GM19025 (cell line): ENCODE data around the gene TULP4.
"Not testable (repeated sequence)": the region's sequence is repeated elsewhere in the genome, so short reads cannot be mapped to it uniquely, and the experiment has no call there.

Experiments
- ATAC-seq: cut with Tn5 transposase; IDR thresholded peaks from one replicate; pipeline ENCODE4 v1.9.1; 2021; ENCODE audit warnings: mild to moderate bottlenecking, low read depth, moderate library complexity; ENCODE audit not compliant: unreplicated experiment

Gene TULP4

DNA sequence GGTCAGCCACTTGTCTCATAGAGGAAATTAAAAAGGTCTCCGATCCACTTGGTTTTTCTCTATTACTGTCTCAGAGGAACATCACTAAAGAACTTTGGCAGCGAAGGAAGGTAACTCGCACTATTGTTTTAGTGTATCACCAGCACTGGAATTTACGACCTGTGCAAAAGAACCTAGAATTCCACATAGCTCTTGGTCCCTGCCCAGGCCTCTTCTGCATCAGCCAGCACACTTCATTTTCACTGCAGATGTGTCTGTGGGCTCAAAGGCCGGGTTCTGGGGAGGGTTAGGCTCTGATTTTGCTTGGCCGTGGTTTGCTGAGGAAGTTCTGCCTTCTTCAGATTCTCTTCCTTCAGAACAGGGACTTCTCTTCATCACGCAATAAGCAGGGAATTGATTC, 144.9 kb downstream of the TULP4 start:
- no peak for ATAC-seq

DNA sequence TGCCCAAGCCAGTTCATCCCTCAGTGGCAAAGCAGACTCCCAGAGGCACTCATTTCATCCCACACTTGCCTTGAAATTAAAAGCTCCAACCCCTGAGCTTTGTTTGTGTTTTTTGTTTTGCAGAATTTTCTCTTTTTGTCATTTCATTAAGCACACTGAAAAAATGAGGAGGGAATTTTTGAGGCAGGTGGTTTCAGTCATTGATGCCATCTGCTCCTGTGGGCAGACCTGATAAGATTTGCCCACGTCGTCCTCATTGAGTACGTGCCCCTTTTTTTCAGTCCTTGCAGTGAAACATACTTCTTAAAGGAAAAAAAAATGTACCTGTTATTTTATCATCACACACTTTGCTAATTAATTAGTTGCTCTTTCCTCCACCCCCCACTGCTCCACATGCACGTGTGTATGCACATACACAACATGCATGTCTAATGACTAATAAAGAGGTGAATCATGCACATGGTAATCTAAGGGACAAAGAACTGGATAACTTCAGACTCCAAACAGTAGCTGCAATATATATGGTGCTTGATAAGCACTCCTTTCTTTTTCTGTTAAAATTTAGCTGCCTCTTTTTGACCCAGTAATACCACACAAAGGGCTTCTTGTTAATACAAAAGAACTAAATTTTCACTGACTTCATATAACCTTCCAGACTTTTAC, 145.5 kb downstream of the TULP4 start:
- no peak for ATAC-seq

DNA sequence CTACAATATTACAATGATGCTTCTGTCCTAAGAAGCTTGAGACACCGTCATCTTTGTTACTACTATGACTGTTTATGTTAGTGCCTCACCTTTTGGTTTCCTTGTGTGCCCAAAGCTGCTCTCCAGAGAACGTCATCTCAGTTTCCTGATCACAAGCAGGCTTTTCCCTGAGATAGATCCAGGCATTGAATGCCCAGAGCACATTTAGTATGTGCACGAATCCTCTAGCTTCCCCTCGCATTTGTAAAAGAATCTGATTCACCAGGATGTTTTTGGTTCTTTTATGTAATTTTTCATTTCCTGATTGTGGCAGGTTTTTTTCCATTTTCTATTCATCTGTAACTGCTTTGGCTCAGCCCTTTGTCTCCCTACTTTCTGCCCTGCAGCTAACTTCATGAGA, 147.5 kb downstream of the TULP4 start:
- no peak for ATAC-seq

DNA sequence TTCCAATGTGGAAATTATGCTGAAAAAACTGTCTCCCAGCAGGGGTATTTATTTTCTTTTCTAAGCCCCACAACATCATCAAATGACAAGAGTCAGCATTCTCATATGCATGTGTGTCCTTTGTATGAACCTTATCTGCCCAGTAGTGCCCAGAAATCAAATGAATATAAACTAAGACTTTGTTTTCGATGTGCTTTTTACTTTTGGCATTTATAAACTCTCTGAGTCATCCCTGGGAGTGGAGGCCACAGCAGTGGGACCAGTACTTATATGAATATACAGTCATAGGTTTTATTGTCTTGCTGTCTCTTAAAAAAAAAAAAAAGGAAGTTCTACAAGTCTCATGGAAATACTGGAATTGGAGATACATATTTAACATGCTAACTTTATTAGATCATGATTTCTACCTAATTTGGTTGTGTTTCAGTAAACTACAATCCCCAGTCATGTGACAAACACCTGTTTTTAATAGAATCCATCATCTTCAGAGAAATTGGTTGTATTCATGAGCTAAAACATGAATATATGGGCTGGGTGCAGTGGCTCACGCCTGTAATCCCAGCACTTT, 148.4 kb downstream of the TULP4 start:
- no peak for ATAC-seq

DNA sequence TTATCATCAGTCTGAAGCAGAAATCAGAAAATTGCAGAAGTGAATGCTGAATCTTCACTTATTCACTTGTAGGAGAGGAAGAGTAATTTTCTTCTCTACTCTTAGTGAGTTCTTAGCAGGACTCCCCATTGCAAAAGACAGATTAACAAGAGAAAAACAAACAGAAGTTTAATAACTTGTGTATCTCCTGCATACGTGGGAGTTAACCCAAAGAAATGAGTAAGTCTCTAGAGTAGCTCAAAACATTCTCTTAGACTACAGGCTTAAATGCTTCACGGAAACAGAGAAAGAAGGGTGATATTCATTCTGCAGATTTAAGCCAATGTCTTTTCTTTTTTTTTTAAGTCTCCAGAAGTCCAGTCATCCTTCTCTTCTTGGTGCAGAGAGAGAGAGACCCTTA, 149.7 kb downstream of the TULP4 start:
- ATAC-seq = no peak

DNA sequence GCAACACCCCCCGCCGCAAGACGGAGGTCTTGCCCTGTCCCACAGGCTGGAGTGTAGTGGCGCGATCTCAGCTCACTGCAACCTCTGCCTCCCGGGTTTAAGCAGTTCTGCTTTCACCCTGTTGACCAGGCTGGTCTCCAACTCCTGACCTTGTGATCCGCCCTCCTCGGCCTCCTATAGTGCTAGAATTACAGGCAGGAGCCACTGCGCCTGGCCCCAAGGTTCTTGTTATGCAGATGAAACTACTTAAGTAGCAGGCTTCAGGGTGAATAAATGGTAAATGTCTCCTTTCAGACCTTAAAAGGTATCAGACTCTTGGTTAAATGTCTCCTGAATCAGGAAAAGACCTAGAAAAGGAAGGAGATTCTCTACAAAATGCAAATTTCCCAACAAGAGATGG, 152.2 kb downstream of the TULP4 start:
- no peak for ATAC-seq

DNA sequence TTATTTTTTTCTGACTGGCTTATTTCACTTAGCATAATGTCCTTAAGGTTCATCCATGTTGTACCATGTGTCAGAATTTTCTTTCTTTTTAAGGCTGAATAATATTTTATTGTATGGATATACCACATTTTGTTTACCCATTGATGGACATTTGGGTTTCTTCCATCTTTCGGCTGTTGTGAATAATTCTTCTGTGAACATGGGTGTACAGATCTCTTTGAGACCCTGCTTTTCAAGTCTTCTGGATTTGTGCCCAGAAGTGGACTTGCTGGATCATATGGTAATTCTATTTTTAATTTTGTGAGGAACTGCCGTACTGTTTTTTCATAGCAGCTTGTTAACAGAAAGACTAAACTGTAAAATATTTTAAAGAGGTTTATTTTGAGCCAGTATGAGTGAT, 153.0 kb downstream of the TULP4 start:
- ATAC-seq = no peak

DNA sequence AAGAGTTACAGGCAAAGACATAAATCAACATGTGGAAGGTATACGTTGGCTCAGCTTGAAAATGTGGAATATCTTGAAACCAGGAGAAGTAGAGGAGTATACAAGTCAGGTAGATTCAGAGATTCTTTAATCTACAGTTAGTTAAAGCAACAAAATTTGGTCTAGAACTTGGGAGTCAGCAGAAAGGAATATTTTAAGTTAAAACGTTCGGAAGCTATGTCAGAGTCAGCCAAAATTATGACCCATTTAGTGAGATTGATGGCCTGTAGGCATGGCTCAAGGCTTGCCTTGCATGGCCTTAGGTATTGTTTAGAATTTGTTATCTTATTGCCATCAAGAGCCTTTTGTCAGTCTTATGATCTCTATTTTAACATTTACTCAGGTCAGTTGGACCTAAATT, 153.5 kb downstream of the TULP4 start:
- ATAC-seq = no peak

DNA sequence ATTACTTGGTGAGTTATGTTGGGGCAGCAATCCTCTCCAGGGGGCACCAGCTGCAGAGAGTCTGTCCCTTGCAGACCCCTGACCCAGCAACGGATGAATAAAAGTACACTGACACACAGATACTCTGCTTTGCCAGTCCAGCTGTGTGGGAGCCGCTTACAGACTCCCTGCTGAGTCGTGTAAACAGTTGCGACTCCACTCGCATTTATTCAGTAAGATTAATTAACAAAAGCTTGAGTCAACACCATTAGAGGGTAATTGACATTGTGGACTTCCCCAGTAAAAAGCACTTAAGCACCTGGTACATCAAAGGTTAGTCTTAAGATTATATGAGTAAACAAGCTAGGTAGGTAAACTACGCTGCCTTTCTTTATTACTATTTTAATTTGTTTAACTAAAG, 155.7 kb downstream of the TULP4 start:
- no peak for ATAC-seq

DNA sequence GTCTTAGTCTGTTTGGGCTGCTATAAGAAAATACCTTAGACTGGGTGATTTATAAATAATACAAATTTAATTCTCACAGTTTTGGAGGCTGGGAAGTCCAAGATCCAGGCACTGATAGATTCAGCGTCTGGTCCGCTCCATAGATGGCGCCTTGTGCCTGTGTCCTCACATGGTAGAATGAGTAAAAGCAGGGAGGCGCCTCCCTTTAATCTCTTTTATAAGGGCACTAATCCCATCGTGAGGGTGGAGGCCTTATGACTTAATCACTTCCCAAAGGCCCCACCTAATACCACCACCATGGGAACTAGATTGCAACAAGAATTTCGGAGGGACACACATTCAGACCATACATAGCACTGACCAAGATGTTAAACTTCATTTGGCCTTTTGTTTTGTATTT, 156.4 kb downstream of the TULP4 start:
- no peak for ATAC-seq

DNA sequence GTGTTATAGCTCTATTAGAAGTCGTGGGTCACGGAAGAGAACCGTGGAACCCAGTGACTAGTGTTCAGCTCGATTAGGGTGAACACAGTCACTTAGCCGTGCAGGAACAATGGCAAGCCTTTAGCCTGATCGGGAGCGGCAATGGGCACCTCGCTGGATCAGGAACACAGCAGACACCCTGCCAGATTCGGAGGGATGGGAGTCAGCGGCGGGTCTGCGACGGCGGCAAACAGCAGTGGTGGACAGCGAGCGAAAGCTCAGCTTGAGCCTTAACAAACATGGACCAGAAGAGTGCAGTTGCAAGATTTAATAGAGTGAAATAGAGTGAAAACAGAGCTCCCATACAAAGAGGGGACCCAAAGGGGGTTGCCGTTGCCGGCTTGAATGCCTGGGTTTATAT, 157.8 kb downstream of the TULP4 start:
- ATAC-seq = not testable (repeated sequence)

DNA sequence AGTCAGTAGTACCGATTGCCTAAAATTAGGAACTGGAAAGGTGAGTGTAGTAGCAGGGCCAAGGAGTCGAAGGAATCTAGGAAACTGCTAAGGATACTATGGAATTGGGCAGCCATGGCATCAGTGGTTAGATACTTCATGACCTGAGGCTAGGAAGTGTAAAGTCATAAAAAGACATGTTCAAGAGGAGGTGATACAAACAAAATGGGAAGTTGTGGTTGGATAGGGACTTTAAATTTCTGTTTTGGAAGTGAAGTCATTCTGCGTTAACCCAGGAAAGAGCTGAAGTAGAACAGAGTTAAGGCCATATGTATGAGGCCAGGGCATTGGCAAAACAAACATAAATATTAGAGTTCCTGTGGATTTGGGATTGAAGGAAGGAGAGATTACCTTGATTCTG, 159.1 kb downstream of the TULP4 start:
- ATAC-seq = no peak

DNA sequence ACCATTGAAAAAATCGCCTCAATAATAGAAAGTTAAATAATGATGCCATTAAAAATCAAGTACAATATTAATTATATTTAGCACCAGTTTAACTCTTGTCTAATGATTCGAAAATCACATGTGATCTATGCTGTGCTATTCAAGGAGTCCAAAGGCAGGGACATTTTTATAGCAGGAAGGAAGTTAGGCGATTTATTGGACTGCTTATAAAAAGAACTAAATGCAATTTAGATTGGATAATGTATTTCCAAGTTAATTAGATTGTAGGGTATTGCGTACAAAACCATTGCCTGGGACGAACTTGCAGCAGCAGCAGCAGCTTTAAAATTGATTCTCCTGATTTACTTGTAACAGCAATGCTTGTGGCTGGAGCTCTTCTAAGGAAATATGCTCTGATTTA, 160.2 kb downstream of the TULP4 start:
- ATAC-seq = no peak

DNA sequence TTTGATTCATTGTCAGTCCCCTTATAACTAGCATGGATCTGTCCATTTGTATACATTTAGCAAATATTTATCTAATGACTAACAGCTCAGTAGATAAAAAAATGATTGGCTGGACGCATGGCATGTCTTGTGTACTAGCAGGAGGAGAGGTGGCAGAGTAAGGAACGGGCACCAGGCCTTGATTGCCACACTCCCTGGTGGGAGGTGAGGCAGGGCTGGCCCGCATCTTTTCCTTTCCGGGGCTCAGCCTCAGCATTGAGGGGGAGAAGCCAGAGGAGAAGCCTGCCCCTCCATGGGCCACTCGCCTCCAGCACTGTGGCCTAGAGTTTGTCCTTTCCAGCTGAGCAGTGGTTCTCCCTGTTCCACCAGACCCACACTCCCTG, 162.7 kb downstream of the TULP4 start:
- ATAC-seq = no peak

DNA sequence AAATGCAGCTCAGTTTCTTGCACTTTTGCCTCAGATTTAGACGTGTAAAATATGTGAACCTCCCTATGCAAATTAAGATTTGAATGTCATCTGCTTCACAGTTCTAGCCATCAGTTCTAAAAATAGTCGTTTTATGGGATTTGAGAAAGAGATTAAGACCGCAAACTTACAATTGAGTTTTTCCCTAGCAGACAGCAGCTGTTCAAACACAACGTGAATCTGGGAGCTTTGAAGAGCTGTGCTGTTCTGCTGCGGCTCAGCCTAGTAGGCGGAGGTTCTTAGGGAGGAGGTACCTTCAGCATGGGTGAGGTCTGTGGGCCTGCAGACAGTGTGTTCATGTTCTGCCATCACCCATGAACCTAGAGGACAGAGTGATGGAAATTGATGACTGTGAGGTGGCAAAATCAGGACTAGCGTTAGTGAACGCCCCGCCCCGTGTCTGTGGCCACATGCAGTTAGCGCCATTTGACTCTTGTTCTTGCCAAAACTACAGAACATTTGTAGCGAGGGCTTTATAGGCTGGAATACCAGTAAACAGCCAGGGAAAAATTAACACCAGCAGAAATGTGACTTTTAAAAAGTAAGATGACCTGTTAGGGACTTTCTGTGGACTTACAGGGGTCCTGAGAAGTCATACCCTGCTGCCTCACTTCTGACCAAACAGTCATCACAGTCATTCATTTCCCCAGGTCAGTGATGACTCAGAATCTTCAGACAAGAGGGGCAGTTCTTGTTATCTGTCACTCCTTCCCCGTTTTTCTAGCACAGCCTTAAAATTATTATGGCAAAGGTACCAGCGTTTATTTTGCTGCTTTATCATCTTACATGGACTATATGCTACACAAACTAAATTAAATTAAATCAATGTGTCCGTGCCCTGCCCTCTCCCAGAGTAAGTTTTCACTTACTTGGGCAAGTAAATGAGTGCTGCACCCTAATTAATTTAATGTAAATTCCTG, 163.4 kb downstream of the TULP4 start:
- peak; percentile 74 for ATAC-seq

DNA sequence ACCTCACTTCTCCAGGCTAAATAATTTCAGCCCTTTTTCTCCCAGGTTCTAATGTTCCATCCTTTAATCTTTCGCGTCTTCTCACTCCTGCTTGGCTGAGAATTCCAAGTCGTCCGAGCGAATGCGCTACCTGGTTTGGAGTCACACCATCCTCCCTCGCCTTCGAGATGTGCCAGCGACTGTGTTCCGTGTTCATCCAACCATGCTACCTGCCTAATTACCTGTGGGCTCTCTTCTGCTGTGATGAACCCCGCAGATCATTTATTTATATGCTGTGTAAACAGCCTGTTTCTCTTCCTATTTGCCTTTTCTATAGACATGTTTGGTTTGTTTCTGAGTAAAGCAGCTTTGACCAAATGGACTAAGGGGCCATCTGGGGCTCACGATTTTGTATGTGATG, 164.1 kb downstream of the TULP4 start:
- ATAC-seq = no peak

DNA sequence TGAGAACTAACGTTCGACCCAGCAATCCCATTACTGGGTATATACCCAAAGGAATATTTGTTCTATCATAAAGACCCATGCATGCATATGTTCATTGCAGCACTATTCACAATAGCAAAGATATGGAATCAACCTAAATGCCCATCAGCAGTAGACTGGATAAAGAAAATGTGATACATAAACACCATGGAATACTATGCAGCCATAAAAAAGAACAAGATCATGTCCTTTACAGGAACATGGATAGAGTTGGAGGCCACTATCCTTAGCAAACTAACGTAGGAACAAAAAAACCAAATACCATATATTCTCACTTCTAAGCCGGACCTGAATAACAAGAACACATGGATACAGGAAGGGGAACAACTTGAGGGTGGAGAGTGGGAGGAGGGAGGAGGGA, 165.5 kb downstream of the TULP4 start:
- ATAC-seq = not testable (repeated sequence)

DNA sequence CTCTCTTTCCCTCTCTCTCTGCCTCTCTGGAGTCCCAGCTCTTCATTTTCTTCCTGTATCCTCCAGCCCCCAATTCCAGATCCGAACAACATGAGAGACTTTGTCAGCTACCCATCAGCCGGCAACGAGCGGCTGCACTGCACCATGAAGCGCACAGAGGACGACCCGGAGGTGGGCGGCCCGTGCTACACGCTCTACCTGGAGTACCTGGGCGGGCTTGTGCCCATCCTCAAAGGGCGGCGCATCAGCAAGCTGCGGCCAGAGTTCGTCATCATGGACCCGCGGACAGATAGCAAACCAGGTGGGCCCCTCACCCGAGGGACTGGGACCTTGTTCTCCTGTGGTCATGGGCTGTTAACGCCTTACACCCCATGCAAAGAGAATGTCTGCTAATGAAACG, 168.7 kb downstream of the TULP4 start:
- no peak for ATAC-seq

DNA sequence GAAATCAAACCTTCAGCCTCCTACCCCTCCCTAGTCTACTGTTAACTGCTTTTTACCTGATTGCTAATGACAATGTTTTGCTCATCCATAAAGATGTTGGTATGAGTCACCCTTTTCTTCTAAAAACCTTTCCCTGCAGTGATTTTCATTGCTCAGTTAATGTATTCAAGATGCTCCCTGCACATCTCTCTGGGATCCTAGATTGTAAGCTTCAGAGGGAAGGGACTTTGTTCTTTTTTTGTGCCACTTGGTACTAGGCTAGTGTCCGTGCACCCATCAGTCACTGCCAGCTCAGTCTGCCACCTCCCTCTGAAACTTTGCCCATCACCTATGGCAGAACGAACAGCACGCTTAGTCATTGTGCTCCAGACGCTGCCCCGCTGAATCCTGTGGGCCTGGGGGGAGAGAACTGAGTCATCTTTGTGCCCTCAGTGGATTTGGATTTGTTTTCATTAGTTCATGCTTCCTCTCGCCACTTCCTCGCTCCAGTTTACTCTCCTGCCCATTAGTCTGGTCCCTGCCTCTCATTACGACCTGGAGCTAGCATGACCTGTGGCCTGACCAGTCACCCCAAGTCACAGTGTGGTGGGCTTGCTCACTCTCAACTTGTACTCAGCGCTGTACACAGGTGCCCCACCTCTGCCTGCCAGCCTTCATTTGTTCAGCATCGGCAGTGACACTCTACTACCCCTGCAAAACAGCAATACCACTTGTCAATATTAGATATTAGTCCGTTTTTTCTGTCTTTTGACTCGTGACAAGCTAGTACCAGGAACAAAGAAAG, 169.6 kb downstream of the TULP4 start:
- ATAC-seq = no peak

DNA sequence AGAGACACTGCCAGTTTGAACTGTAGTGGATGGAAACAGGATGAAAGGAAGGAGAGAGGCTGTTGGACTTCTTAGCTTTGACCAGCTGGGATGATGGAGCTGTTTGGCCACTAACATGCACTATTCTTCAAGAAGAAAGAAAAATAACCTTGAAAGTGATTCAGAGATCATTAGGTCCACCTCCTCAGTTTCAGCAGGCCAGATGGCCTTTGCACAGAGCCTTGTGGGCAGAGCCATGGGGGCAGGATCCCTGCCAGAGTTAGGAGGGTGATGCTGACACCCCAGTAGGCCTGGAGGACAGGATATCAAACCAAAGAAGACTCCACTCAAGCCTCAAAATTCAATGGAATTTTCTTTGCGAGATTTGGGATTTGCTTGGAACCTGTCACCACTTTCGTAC, 173.2 kb downstream of the TULP4 start:
- ATAC-seq = no peak

DNA sequence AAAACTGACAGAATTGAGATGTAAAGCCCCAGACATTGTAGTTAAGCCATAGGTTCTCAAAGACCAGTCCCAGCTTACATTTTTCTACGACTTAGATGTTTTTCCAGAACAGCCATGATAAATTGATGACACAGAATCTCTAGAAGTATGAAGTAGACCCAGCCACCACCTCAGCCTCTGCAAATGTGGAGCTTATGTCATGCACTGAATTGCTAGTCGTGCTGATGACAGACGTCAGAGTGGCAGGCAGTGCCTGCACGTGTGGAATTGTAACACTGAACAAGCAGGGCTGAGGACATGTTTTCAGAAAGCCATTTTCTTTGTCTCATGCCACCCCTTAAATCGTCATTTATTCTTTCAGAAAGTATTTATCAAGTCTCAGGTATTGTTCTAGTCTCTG, 175.2 kb downstream of the TULP4 start:
- ATAC-seq = no peak
